HG03175 (cell line): Measurements from ENCODE around the gene CYP26C1.

Experiments
- ATAC-seq: cut with Tn5 transposase; IDR thresholded peaks from one replicate; pipeline ENCODE4 v1.9.1; 2021; ENCODE audit warnings: mild to moderate bottlenecking, moderate library complexity; ENCODE audit not compliant: unreplicated experiment

CYP26C1 gene

DNA sequence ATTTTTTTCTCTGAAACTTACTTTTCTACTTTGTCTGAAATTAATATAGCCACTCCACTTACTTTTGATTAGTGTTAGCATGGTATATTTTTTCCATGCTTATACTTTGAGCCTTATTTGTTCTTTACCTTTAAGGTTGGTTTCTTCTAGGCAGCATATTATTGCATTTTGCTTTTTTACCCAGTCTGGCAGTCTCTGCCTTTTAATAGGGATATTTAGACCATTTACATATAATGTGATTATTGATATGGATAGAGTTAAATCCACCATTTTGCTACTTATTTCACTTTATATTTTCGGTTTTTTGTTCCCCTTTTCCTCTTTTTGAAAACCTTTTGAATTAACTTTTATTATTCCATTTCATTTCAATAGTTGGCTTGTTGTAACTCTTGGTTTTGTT is 43.4 kb downstream of the CYP26C1 start:
- ATAC-seq = no peak

- no peak for ATAC-seq
These were observed 46.1 kb downstream of the CYP26C1 start for GRCh38 chr10:93106631-93107072.

- no peak for ATAC-seq
These were observed 50.0 kb downstream of the CYP26C1 start for GRCh38 chr10:93110472-93111146.

DNA sequence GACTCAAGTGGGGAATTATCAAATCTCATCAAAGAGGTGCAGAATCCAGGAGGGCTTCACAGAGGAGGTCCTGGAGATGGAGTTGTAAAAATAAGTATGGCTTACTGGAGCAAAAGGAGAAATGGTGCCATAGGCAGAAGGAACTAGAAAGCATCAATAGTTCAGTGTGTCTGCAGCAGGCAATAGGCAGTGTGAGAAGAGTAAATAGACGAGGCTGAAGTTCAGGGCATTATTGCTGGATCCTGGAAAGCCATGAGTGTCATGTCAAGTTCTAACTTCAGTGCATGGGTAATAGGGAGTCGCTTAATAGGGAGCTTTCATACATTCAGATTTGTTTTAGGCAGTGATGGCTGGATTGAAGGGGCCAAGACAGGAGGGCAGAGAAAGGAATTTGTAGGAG is 52.4 kb downstream of the CYP26C1 start:
- ATAC-seq = no peak

GRCh38 chr10:93115661-93116383 is 55.2 kb downstream of the CYP26C1 start:
- peak; percentile 78 for ATAC-seq
